CD4-positive, alpha-beta T cell treated with Interleukin-17A for 1 hour (primary cell): ENCODE measurements around the gene IL4I1.

Source experiments
- DNase-seq: peaks from one replicate; pipeline ENCODE4 v3.0.0-alpha.2; 2020

The IL4I1 gene

GRCh38 chr19:49924004-49924880 lies 27.6 kb upstream of the IL4I1 start:
- DNase-seq: no peak

- DNase-seq: no peak
These were observed 26.6 kb upstream of the IL4I1 start for GRCh38 chr19:49923055-49924003.

DNA sequence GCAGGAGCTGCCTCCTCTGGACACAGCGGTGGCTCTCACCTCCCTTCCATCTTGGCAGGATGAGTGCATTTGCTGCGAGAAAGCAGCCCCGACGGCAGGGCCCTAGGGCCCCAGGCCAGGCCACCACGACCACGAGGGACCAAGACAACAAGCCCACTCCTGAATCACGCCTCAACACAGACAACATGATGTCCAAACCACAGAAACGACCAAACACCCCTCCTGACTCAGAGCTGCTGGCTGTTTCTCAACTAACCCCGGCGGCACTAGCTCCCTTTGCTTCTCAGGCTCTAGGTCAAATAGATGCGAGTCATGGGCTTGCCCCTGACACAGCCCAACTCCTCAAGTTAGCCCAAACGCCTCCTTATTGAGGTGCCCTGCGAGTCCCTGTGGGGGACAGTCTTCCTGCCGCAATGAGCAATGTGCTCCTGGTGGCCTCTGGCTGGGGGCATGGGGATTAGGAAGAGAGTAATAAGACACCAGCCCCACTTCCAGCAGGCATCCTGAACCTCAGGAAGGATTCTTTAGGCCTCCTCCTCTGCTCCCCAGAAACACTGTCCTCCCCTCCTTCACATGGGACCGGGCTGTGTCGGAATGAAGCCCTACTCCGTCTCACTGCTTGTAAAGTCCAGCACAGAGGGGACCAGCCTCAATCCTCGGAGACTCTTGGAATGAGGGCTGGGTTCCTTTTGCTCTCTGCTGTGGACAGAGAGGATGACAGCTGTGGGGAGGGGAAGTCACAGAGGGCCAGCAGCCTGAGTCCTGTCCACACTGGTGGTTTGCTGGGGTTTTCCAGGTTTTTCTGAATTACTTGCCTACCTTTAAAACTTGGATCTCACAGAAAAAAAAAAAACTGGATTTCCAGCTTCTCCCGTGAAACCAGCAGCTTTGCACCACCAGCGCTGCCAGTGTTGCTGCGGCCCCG lies 25.4 kb upstream of the IL4I1 start:
- DNase-seq: no peak

DNA sequence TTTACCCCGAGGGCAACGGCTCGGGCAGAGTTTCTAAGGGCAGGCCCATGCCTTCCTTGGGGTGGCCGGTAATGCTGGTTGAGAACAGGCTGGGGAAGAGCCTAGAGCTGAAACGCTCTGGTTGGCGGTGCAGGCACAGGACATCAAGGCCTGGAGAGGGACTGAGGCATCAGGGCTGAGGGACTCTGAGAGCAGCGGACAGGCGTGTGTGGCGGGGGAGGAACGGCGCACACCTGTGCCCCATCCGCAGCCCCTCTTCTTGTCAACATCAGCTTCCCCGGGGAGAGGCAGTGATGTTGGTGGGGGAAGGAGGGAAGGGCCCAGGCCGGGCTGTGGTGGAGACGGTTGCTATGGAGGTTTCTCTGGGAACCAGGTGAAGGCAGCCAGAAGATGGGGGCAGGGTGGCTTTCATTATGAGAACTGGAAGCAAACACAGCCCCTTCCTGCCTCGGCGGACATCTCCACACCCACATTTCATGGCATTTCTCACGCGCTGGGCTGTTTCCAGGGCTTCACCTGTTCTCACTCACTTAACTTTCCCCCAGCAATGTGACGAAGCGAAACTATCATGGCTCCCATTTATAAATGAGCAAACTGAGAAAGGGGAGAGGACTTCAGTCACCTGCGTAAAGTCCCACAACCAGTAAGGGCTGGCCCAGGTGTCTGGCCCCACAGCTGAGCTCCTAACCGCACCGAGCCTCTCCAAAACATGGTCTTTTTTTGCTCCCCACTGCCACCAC lies 24.1 kb upstream of the IL4I1 start:
- DNase-seq: no peak

DNA sequence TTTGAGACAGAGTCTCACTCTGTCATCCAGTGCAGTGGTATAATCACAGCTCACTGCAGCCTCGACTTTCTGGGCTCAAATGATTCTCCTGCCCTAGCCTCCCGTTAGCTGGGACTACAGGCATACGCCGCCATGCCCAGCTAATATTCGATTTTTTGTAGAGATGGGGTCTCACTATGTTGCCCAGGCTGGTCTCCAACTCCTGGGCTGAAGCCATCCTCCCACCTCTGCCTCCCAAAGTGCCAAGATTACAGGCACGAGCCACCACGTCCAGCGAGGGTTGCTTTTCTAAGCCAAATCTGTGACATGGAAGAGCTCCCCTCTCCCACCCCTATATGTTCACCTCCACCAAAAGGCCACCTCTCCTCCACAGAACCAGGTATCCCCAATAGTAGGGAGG lies 21.4 kb upstream of the IL4I1 start:
- DNase-seq: no peak

- no peak for DNase-seq
These were observed 20.4 kb upstream of the IL4I1 start for GRCh38 chr19:49916839-49917733.

DNA sequence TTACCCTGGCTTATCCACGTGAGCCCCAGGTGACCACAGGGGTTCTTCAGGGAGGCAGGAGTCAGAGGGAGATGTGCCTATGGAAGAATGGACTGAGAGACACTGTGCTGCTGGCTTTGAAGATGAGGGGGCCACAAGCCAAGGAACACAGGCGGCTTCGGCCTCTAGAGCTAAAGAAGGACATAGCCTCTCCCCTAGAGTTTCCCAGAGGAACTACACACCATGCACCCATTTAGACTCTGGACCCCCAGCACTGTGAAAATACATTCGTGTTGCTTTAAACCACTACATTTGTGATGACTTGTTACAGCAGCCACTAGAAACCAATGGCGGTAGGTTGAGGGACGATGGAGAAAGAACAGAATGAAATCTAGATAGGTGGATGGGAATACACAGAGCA lies 18.6 kb upstream of the IL4I1 start:
- DNase-seq: no peak

GRCh38 chr19:49913720-49914119 lies 17.0 kb upstream of the IL4I1 start:
- no peak for DNase-seq

GRCh38 chr19:49912965-49913685 lies 16.4 kb upstream of the IL4I1 start:
- DNase-seq: no peak

DNA sequence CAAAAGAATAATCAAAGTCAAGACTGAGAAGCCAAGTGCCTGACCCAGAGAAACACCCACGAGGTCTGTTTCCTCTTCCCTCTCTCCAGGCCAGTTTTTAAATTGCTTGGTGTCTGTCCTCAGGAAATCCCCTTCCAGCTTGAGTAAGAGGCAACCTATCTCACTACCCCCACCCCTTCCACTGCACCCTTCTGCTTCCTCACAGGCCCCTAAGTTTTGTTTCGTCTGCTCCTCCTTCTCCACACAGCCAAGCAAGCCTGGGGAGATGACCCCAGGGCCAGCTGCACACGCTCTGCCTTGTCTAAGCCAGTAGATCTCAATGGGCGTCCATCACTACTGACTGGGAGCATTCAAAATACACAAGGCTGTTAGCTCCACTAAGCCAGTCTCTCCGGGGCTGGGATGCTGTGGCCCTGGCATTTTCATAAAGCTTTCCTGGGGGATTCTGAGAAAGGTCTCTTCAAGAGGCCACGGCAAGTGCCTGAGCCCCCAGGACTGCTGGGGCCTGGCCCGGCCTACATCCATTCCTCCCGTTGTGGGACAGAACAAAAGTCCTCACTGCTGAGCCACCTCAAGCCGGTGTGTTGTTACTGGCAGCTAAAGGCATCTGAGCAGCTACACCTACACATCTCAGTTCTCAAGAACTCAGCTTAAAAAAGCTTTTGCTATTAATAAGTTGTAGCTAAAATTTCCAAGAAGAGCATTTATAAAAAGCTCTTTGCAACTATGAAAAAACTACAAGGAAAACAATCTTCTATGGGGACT lies 14.9 kb upstream of the IL4I1 start:
- peak; percentile 51 for DNase-seq

DNA sequence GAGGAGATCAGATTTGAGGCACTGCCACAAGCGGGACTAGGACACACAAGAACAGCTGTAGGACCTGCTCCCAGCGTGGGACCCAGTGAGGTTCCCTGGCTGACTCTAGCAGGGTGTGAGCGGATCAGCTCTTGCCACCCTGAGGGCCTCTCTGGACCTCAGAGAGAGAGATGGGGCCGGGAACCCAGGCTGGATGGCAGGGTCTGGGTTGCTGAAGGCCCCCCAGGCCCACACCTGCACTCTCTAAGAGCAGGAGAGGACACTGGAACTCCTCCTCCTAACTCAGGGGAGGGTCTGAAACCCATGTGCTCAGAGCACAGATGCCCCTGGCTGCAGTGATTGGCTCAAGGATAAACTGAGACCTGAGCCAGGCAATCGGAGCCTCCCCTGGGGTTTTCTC lies 13.5 kb upstream of the IL4I1 start:
- no peak for DNase-seq

DNA sequence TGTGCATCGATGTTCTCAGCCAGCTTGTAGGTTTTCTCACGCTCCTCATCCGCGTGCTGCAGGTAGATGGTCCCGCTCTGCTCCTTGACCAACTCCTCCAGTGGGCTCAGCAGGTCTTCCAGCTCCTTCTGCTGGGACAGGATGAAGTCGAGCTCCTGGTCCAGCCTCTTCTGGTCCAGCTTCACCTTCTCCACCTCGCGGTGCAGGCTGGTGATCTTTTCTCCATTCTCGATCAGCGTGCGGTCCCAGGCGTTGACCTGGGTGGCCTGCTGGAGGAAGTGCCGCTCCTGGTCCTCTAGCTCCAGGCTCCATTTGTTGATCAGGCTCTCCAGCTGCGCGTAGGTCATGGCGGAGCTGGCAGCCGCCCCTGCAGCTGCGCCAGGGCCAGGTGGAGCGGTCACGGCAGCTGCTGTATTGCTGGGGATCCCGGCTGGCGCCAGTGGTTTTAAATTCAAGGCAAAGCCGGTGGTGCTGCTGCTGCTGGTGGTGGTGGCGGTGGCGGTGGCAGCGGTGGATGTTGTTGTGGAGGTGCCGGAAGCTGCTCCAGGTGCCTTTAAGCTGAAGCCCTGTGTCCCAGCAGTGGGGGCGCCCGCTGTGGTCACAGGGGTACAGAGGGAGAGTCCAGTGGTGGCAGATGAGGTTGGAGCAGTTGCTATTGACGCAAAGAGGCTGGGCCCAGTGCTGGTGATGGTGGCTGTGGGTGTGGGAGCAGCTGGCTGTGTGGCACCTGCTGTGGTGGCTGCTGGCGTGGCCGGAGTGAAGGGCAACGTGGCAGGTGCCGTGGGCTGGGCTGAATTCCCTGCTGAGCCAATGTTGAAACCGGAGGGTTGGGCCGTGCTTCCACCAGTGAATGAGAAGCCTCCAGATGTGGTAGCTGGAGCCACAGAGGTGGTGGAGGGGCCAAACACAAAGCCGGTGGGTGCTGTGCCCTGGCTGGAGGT lies 12.1 kb upstream of the IL4I1 start:
- no peak for DNase-seq

GRCh38 chr19:49907745-49908446 lies 11.2 kb upstream of the IL4I1 start:
- no peak for DNase-seq

DNA sequence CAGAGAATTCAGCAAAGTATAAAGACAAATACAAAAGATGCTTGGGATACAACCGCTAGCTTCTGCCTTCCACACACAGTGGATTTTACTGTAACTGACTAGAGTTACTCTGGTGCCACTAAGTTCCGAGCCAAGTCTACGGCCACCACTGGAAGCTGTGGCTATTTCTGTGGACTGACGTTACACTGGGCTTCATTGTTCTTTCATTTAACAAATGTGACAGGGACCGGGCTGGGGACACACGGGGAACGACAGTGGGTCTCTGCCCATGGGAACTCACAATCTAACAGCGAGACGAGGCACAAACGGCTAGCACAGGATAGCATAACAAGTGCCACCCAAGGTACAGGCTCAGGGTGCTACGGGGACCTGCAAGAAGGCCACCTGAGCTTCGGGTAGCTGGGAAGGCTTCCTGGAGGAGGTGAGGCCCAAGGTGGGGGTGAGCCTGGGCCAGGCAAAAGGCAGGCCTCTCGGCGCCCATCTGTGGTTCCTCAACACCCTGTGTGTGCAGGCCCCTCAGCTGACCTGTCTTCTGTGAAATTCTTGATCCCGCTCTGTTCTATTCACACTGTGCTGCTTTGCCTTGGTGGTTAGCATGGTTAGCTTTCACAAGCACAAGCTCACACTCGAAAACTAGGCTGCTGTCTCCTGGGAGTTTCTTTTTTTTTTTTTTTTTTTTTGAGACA lies 10.3 kb upstream of the IL4I1 start:
- no peak for DNase-seq

- no peak for DNase-seq
These were observed 7.4 kb upstream of the IL4I1 start for GRCh38 chr19:49904136-49904535.

GRCh38 chr19:49895566-49896297 lies 955 bp downstream of the IL4I1 start:
- no peak for DNase-seq
